Panc1 (cell line): ENCODE measurements around the gene CACNA1E. TPM values are rescaled to one million over a fixed set of nuclear protein-coding genes. Genes with fewer than 3 reads are reported as not detected.

Experiments
- ATAC-seq: fragments of 200-7000 bp; cut with Tn5 transposase; 2 replicates; pipeline ENCODE4 v1.9.1; 2020; ENCODE audit warnings: mild to moderate bottlenecking, moderate library complexity
- BruUV-seq: library from RNA; stranded (reverse); fragments of 400-500 nt; replicated peaks from 2 replicates; lab custom pipeline; 2021; lab: Mats Ljungman, UMichigan
- CTCF ChIA-PET: fragments of 300-600 bp; sonication (Branson Sonifier 250); formaldehyde crosslinking; loops from one replicate; lab custom pipeline; 2022; ENCODE audit warnings: antibody characterized with exemption; lab: Charles Lee
- POLR2A ChIA-PET: fragments of 300-600 bp; sonication (Branson Sonifier 250); formaldehyde crosslinking; loops from one replicate; lab custom pipeline; 2022; ENCODE audit warnings: antibody characterized with exemption; lab: Charles Lee
- DNase-seq: peaks from one replicate; pipeline ENCODE4 v3.0.0-alpha.2; 2010; ENCODE audit warnings: low read depth, low spot score
- H3K27ac ChIP-seq: 2 replicates; pipeline ENCODE4 v1.5.1; 2011; ENCODE audit warnings: mild to moderate bottlenecking, low read length, inconsistent platforms
- H3K27me3 ChIP-seq: fragments of 200-500 bp; sonication (Bioruptor generic); 2 replicates; pipeline ENCODE4 v1.6.0; 2014; ENCODE audit warnings: low read length, inconsistent platforms; ENCODE audit not compliant: control insufficient read depth, insufficient read depth
- H3K36me3 ChIP-seq: fragments of 200-500 bp; sonication (Bioruptor generic); 2 replicates; pipeline ENCODE4 v1.5.1; 2014; ENCODE audit warnings: inconsistent platforms, mild to moderate bottlenecking, low read length, moderate library complexity; ENCODE audit not compliant: control insufficient read depth, insufficient read depth
- H3K4me1 ChIP-seq: 2 replicates; pipeline ENCODE4 v1.5.1; 2011; ENCODE audit warnings: inconsistent platforms, mild to moderate bottlenecking, low read length, moderate library complexity; ENCODE audit not compliant: control insufficient read depth, insufficient read depth
- H3K4me3 ChIP-seq, 2 experiments: 2 replicates each; pipeline ENCODE4 v1.5.1; 2011 to 2012; ENCODE audit warnings: low read depth in 2 of 2, low read length in 2 of 2, mild to moderate bottlenecking in 2 of 2, inconsistent platforms in 1 of 2, moderate library complexity in 1 of 2
- H3K9me3 ChIP-seq: fragments of 200-500 bp; sonication (Bioruptor generic); 2 replicates; pipeline ENCODE4 v1.5.1; 2014; ENCODE audit warnings: low read depth, mild to moderate bottlenecking, inconsistent platforms, low read length, moderate library complexity; ENCODE audit not compliant: control insufficient read depth, insufficient read depth
- CTCF ChIP-seq: fragments of 450-650 bp; IDR thresholded peaks from 2 replicates; pipeline ENCODE4 v1.5.1; 2017; ENCODE audit warnings: mild to moderate bottlenecking
- POLR2AphosphoS5 ChIP-seq: IDR thresholded peaks from 2 replicates; pipeline ENCODE4 v1.6.1; 2012; ENCODE audit warnings: mild to moderate bottlenecking, low read depth, low read length, moderate library complexity
- REST ChIP-seq, 2 experiments: IDR thresholded peaks; 2 replicates each; pipeline ENCODE4 v1.6.1; 2011 to 2012; ENCODE audit warnings: low read depth in 2 of 2, control low read depth in 1 of 2, low read length in 1 of 2, mild to moderate bottlenecking in 1 of 2, moderate library complexity in 1 of 2; ENCODE audit not compliant: insufficient read depth in 1 of 2
- SIN3A ChIP-seq: IDR thresholded peaks from 2 replicates; pipeline ENCODE4 v1.6.1; 2012; ENCODE audit warnings: low read depth, mild to moderate bottlenecking, low read length, moderate library complexity, borderline replicate concordance; ENCODE audit not compliant: insufficient read depth
- TCF7L2 ChIP-seq: IDR thresholded peaks from 2 replicates; pipeline ENCODE4 v1.6.1; 2011; ENCODE audit warnings: mild to moderate bottlenecking, low read depth, low read length, inconsistent platforms
- in situ Hi-C: cut with HindIII; loops from 2 replicates; pipeline ENCODE4 v1.10.0; 2016; ENCODE audit warnings: low sequenced_read_pairs, low pct_unique_long_range_greater_than_20kb
- intact Hi-C: fragments of 100-400 bp; cut with micrococcal nuclease; formaldehyde crosslinking; loops from one replicate; pipeline ENCODE4 v1.10.0; 2022; ENCODE audit not compliant: unreplicated experiment
- total RNA-seq: library from RNA; stranded (reverse); gene quantifications from one replicate; pipeline ENCODE4 v1.2.1, GENCODE V29; 2021; ENCODE audit not compliant: unreplicated experiment

CACNA1E gene
- total RNA-seq, 1 experiment from 2014 or later = not detected

GRCh38 chr1:181812208-181812607 lies 328.9 kb downstream of the CACNA1E start:
- TF ChIP-seq SIN3A = no peak
- CTCF ChIA-PET = no interaction called here
- no peaks in the 10 kb centered on the region for H3K4me1 ChIP-seq
- BruUV-seq = no TSS peak
- no peaks in the 10 kb centered on the region for H3K36me3 ChIP-seq
- H3K9me3 ChIP-seq = no peaks in the 10 kb centered on the region
- no peak for DNase-seq
- intact Hi-C loops = no loop called here
- no peak for ATAC-seq
- H3K27me3 ChIP-seq = no peaks in the 10 kb centered on the region; the same call in 1 of the 2 replicates
- in situ Hi-C loops = no loop called here
- H3K27ac ChIP-seq = no peak overlapping the region
- no peak overlapping the region for H3K4me3 ChIP-seq
- POLR2A ChIA-PET = no interaction called here

GRCh38 chr1:181813266-181813665 lies 329.9 kb downstream of the CACNA1E start:
- CTCF ChIA-PET = no interaction called here
- intact Hi-C loops (no loop called here), in situ Hi-C loops (no loop called here)
- Histone ChIP-seq H3K9me3 (no peaks in the 10 kb centered on the region), H3K4me1 (no peaks in the 10 kb centered on the region), H3K27me3 (no peaks in the 10 kb centered on the region; the same call in 1 of the 2 replicates), H3K4me3 (no peak overlapping the region), H3K36me3 (no peaks in the 10 kb centered on the region), H3K27ac (no peak overlapping the region)
- POLR2A ChIA-PET = no interaction called here
- no peak for DNase-seq
- ATAC-seq = no peak
- no TSS peak for BruUV-seq
- TF ChIP-seq REST (IDR thresholded peaks at IDR 0.05; ENCODE audit: insufficient read depth in 1 of 2, low read depth in 2 of 2, low read length in 1 of 2) = no peak
- TF ChIP-seq TCF7L2 = no peak
- TF ChIP-seq POLR2AphosphoS5 = no peak
- TF ChIP-seq CTCF = no peak
- no peak for TF ChIP-seq SIN3A

GRCh38 chr1:181816608-181817007 lies 333.3 kb downstream of the CACNA1E start:
- ATAC-seq = no peak
- Histone ChIP-seq H3K36me3 (no peaks in the 10 kb centered on the region), H3K9me3 (no peaks in the 10 kb centered on the region), H3K4me1 (no peaks in the 10 kb centered on the region), H3K27me3 (no peaks in the 10 kb centered on the region), H3K4me3 (no peak overlapping the region), H3K27ac (no peak overlapping the region)
- intact Hi-C loops = no loop called here
- TF ChIP-seq REST (IDR thresholded peaks at IDR 0.05; ENCODE audit: insufficient read depth in 1 of 2, low read depth in 2 of 2, low read length in 1 of 2) (no peak), SIN3A (no peak), CTCF (no peak), TCF7L2 (no peak), POLR2AphosphoS5 (no peak)
- in situ Hi-C loops = no loop called here
- ChIA-PET CTCF (no interaction called here), POLR2A (no interaction called here)
- DNase-seq = no peak
- BruUV-seq = no TSS peak
